ENCODE results near the gene NEGR1.

Gene NEGR1

DNA sequence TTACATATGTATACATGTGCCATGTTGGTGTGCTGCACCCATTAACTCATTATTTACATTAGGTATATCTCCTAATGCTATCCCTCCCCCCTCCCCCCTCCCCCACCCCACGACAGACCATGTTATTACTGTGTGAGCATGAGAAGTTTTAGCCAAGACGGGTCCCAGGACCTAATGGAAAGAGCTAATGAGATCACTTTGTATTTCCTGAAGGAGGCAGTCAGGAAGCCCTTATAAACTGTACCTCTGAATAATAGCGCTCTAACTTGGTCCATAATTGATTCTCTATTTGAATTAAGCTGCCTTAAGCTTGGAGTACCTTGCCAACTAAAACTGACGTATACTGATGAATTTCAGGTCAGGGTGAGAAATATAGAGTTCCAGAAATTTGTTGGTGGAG, 4.1 kb upstream of the NEGR1 start:
- ChIA-PET CTCF (interaction anchor here (0.7 to 0.8 kb wide), 2 partner anchors 64 to 272 kb away, joined by 3 read pairs; no protein-coding TSS in a partner anchor), POLR2A (no interaction called here)
- no peak for DNase-seq (ENCODE audit: low read depth, low spot score)
- H3K4me3 ChIP-seq (ENCODE audit: low read depth, low read length), result no peak overlapping the region
- TF ChIP-seq, protein P1, sequence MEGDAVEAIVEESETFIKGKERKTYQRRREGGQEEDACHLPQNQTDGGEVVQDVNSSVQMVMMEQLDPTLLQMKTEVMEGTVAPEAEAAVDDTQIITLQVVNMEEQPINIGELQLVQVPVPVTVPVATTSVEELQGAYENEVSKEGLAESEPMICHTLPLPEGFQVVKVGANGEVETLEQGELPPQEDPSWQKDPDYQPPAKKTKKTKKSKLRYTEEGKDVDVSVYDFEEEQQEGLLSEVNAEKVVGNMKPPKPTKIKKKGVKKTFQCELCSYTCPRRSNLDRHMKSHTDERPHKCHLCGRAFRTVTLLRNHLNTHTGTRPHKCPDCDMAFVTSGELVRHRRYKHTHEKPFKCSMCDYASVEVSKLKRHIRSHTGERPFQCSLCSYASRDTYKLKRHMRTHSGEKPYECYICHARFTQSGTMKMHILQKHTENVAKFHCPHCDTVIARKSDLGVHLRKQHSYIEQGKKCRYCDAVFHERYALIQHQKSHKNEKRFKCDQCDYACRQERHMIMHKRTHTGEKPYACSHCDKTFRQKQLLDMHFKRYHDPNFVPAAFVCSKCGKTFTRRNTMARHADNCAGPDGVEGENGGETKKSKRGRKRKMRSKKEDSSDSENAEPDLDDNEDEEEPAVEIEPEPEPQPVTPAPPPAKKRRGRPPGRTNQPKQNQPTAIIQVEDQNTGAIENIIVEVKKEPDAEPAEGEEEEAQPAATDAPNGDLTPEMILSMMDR (IDR thresholded peaks at IDR 0.05; ENCODE audit: insufficient read depth, low read length, missing control alignments), result no peak

DNA sequence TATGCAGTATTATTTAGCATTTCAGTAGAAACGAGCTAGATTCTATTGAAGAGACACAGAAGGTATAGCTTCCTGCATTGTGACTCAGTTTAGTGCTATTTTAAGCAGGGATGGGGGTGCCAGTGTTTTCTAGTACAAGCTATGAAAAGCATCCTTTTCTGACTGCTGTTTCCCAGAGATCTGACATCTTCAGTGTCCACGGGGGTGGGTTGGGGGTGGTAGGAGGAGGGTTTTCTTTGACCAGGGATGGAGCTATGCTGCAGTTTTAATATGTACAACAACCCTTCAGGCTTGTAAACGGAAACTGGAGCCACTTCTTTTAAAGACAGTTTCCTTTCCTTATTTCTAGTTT, 2.7 kb upstream of the NEGR1 start:
- TF ChIP-seq, protein P1 (IDR thresholded peaks at IDR 0.05; ENCODE audit: insufficient read depth, low read length, missing control alignments), result no peak
- ChIA-PET POLR2A (interaction anchor here (0.8 to 1.8 kb wide), 4 partner anchors 15 to 154 kb away, joined by 3 to 6 read pairs (median 4); no protein-coding TSS in a partner anchor), CTCF (interaction anchor here (1.2 kb wide), 1 partner anchor 10 kb away, joined by 3 read pairs; no protein-coding TSS in a partner anchor)
- H3K4me3 ChIP-seq (ENCODE audit: low read depth, low read length), result peak overlapping the region; percentile 46
- no peak for DNase-seq (ENCODE audit: low read depth, low spot score)

DNA sequence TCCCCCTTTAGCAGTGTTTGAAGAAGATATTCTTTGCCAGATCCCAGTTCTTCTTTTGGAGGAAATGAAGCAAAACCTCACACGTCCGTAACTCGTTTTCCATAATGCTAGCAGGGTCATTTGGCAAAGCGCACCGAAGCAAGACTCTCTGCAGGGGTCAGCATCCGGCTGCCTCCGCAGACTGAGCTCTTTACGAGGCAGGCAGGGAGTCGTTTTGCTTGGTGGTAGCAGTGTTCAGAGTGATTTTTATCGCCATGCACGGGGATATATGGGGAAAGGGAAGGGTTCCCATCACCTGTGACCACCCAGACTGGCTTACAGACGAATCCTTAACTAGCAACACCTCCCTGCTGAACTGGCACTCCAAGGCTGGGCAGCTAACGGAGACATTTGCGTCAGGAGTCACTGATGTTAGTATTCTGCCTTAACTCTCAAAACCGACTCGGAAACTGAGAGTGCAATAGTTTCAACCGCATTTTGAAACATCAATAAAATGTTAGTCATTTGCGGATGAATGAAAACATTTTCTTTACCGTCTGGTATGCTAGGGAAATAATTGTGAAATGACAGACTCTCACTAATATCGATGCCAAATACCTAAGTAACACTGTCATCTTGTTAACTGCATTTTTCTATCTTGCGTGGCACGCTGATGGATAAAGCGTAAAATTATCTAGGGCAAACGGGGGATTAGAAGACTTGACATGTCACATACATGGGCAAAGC, 2.2 kb upstream of the NEGR1 start:
- peak; percentile 99 for DNase-seq (ENCODE audit: low read depth, low spot score)
- ChIA-PET POLR2A (interaction anchor here (0.6 to 1.8 kb wide), 5 partner anchors 15 to 155 kb away, joined by 3 to 6 read pairs (median 4); no protein-coding TSS in a partner anchor), CTCF (interaction anchor here (1.0 kb wide), 1 partner anchor 96 kb away, joined by 3 read pairs; no protein-coding TSS in a partner anchor)
- TF ChIP-seq, protein P1 (IDR thresholded peaks at IDR 0.05; ENCODE audit: insufficient read depth, low read length, missing control alignments), result no peak
- peak overlapping the region; percentile 76 for H3K4me3 ChIP-seq (ENCODE audit: low read depth, low read length)

DNA sequence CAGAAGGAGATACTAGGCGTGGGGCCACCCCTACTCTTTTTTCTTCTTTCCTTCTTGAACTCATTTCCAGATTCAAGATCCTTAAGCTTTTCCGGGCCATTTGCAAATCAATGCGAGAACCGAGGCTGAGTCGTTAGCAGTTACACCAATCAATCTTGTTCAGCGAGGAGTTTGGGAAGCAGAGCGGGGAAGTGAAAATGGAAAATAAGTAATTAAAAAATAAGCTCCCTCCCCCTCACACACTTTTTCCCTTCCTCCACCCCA, 1.7 kb upstream of the NEGR1 start:
- peak overlapping the region; percentile 76 for H3K4me3 ChIP-seq (ENCODE audit: low read depth, low read length)
- POLR2A ChIA-PET, result interaction anchor here (0.6 to 1.8 kb wide), 4 partner anchors 16 to 155 kb away, joined by 3 to 6 read pairs (median 4); no protein-coding TSS in a partner anchor
- TF ChIP-seq, protein P1 (IDR thresholded peaks at IDR 0.05; ENCODE audit: insufficient read depth, low read length, missing control alignments), result no peak
- DNase-seq (ENCODE audit: low read depth, low spot score), result no peak
- CTCF ChIA-PET, result interaction anchor here (1.0 kb wide), 1 partner anchor 96 kb away, joined by 3 read pairs; no protein-coding TSS in a partner anchor

DNA sequence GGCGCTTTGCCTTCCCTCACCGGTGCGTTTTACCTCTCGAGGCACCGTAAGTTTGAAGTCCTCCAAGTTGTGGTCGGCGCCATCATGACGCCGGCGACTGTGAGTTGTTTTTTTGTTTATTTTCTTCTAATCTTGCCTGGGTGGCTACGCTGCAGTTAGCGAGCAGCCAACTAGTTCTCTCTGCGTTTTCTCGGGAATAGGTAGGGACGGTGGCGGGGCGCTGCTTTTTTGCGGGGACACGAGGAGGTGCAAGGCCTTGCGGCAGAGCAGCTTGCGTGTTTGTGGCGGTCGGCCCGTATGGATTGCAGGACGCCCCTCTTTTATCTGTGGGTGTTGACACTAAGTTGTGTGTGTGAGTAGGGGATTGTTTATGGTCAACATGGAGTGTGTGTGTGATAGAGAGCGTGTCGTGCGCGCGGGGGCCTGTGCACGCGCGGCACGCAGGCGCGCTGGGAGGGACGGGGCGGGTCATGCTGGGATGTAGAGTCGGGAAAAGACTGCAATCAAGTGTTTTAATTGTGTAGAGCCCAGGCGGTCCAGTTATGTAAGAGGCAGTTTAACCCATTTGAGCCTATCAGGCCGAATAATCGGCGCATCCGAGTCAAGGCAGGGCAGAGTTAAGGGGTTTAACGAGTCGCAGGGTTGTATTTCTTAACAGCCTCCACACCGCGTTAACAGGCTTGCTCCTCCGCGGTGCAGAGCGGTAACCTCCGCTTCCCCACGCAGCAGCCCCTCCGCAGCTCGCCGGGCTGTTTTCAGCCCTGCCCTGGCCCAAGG, 1.2 kb upstream of the NEGR1 start:
- H3K4me3 ChIP-seq (ENCODE audit: low read depth, low read length), result peak overlapping the region; percentile 76
- DNase-seq (ENCODE audit: low read depth, low spot score), result no peak
- POLR2A ChIA-PET, result interaction anchor here (0.6 to 1.8 kb wide), 2 partner anchors 42 to 114 kb away, joined by 4 to 6 read pairs; no protein-coding TSS in a partner anchor
- TF ChIP-seq, protein P1 (IDR thresholded peaks at IDR 0.05; ENCODE audit: insufficient read depth, low read length, missing control alignments), result no peak
- CTCF ChIA-PET, result interaction anchor here (0.6 to 1.0 kb wide), 3 partner anchors 11 to 205 kb away, joined by 3 read pairs; no protein-coding TSS in a partner anchor

DNA sequence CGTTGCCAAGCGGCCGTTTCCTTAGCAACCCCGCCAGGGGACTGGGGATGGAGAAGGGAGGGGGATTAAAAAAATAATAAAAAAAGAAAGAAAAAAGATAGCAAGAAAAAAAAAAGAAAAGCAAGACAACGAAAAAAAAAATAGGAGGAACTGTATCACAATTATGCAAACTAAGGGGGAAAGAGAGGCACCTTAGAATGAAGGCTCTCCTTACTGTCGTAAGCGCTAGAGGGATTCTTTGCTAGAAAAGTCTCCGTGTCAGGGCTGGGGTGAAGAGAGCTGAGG, 625 bp upstream of the NEGR1 start:
- TF ChIP-seq, protein P1 (IDR thresholded peaks at IDR 0.05; ENCODE audit: insufficient read depth, low read length, missing control alignments), result no peak
- H3K4me3 ChIP-seq (ENCODE audit: low read depth, low read length), result peak overlapping the region; percentile 76
- ChIA-PET POLR2A (interaction anchor here (0.6 kb wide), 1 partner anchor 632 kb away, joined by 3 read pairs; no protein-coding TSS in a partner anchor), CTCF (interaction anchor here (0.6 kb wide), 2 partner anchors 11 to 205 kb away, joined by 3 read pairs; no protein-coding TSS in a partner anchor)
- DNase-seq (ENCODE audit: low read depth, low spot score), result no peak

All from AG04449 (cell line).